ENCODE data around the gene MAGI2.

DNA sequence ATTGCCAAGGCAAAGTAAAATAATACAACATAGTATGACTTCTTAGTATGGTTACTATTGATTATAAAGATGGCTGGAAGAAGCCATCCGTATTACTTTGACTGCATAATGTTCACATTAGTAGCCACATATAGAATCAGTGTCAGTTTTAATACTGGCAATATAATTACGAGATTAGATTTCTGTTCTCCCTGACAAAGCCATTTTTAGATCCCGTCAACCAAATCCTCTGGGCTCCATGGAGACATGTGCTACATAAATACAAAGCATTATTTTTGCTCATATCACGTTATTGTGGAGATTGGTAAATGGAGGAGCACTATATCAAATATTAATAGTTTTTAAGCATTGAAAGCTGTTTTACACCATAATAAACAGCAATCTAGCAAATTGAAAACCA lies 124.0 kb downstream of the MAGI2 start:
- TF ChIP-seq CTCF (conservative IDR thresholded peaks at IDR 0.05; ENCODE audit: low read length) (no peak), EZH2phosphoT487 (IDR thresholded peaks at IDR 0.05; ENCODE audit: borderline replicate concordance, low read depth, low read length) (no peak)
